Hindlimb muscle (tissue), 1 donor: Measurements from ENCODE around the gene ARL6IP4. TPM values are rescaled to one million over a fixed set of nuclear protein-coding genes. Genes with fewer than 3 reads are reported as not detected.

Experiments
- DNase-seq: peaks from one replicate; pipeline ENCODE4 v3.0.0-alpha.2; 2013
- polyA plus RNA-seq: library from polyadenylated mRNA; unstranded; fragments of 120-200 nt; gene quantifications from one replicate; pipeline ENCODE4 v1.2.1, GENCODE V29; 2013; ENCODE audit not compliant: insufficient read length

ARL6IP4 gene
- polyA plus RNA-seq, 1 donor = 160 TPM

DNA sequence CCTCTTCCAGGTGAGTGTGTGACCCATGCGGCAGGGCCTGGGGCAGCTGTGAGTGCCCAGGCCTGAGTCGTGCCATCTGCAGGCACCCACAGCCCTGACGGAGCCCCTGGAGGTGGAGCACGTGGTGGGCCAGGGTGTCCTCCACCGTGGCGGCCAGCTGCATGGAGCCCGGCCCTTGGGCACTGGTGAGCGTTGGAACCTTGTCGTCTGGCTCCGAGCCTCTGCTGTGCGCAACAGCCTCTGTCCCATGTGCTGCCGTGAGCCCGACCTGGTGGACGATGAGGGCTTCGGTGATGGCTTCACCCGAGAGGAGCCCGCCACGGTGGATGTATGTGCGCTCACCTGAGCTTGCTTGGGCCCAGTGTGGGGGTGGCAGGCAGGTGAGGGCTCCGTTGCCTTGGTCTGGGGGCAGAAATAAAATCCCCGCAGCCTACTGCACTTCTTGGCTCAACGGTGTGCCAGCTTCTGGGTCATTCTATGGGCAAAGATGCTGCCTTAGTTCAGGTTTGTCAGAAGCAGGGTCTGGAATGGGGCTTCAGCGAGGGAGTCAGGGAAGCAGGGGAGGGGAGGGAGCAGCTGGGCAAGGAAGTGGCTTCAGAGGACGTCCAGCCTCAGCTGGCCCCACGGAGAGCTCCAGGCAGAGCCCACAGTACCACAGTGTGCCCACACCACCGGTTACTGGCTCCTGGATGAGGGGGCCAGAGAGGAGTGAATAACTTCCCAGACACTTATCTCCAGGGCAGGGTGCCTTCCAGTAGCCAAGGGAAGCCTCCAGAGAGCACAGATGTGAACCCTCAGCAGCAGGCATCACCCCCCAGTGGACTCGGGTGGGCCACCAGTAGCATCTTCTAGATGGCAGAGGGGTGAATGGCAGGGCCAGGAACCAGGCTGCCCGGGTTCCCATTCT, 1.2 kb upstream of the ARL6IP4 start:
- DNase-seq = no peak

GRCh38 chr12:122979908-122980182, 636 bp upstream of the ARL6IP4 start:
- no peak for DNase-seq

GRCh38 chr12:122981036-122981471, 573 bp downstream of the ARL6IP4 start:
- DNase-seq = no peak

DNA sequence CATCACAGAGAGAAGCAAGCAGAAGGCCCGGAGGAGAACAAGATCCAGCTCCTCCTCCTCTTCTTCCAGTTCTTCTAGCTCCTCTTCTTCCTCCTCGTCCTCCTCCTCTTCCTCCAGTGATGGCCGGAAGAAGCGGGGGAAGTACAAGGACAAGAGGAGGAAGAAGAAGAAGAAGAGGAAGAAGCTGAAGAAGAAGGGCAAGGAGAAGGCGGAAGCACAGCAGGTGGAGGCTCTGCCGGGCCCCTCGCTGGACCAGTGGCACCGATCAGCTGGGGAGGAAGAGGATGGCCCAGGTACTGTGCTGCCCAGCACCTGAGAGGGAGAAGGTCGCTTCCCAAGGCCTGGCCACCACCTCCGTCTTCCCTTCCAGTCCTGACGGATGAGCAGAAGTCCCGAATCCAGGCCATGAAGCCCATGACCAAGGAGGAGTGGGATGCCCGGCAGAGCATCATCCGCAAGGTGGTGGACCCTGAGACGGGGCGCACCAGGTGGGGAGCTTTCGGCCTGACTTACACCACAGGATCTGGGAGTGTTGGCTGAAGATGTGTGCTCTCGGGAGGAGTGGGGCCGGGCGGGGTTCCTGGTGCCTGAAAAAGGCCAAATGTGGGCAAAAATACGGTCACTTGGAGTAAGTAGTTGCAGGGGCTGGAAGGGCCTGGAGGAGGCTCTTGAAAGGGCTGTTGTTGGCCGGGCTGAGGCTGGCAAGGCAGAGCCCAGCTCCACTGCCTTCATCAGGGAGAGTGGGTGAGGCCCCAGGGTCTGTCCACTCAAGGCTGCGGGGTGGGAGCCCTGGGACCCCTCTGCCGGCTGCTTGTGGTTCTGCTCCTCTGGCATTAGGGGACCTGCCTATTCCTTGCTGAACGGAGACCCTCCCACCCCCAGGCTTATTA, 1.4 kb downstream of the ARL6IP4 start:
- no peak for DNase-seq

GRCh38 chr12:122982477-122982815, 2.0 kb downstream of the ARL6IP4 start:
- DNase-seq = no peak

GRCh38 chr12:122982963-122983788, 2.7 kb downstream of the ARL6IP4 start:
- DNase-seq = no peak

DNA sequence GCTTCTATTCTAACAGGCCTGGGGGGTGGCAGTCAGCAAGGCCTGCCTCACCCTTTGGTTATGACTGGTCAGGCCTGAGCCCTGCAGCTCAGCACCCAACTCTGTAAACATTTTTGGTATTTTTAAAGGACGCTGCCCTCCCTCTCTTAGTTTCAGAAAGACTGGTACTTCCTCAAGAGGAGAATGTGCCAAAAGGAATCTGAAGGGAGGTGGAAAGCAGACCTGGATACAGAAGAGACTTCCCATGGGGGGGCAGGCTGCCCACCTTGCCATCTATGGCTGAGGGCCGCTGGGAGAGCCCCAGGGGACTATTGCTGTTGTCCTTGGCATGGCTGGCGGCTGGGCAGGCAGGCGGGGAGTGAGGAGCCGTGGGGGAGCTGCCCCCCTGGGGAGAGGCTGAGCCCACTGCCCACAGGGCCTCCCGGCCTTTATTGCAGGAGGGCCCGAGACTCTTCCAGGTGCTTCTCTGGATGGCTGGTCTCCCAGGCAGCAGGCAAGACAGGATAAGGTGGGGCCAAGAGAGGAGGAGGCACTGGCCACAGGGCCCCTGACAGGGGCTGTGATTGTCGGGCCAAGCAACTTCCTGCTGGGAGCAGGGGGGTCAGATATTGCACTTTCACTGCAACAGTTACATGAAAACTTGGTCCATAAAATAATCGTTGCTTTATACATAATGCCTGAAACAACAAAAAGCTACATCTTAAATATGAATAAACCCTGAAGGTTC, 3.5 kb downstream of the ARL6IP4 start:
- DNase-seq = no peak

DNA sequence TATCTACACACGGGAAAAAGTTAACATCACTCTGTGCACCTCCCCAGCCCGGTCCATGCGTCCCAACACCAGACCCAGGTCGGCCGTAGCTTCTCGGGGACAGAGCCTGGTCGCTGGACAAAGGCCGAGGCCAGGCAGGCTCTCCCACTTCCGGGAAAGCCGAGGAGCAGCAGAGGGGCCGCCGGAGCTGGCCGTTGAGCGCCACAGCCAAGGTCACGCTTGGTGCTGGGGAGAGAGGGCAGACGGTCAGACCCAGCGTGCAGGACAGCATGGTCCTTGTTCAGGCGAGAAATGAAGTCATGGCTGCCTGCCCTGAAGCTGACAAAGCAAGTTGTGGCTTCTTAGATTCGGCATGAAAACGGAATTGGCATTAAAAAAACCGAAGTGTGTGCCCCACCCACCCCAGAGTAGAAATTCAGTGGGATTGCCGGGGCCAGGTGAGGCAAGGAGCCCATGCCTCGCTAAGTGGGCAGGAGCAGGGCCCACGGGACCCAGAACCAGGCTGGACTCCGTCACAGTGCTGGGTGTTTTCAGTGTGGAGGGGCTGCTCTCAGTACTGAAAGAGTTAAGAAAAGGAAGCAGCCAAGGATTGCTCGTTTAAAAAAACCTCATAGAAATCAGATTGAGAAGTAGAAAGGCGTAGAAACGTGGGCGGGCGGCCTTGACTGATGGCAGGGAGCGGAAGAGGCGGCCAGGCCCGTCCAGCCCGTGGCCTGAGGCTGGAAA, 4.3 kb downstream of the ARL6IP4 start:
- no peak for DNase-seq

GRCh38 chr12:122985338-122986257, 5.1 kb downstream of the ARL6IP4 start:
- DNase-seq = no peak

DNA sequence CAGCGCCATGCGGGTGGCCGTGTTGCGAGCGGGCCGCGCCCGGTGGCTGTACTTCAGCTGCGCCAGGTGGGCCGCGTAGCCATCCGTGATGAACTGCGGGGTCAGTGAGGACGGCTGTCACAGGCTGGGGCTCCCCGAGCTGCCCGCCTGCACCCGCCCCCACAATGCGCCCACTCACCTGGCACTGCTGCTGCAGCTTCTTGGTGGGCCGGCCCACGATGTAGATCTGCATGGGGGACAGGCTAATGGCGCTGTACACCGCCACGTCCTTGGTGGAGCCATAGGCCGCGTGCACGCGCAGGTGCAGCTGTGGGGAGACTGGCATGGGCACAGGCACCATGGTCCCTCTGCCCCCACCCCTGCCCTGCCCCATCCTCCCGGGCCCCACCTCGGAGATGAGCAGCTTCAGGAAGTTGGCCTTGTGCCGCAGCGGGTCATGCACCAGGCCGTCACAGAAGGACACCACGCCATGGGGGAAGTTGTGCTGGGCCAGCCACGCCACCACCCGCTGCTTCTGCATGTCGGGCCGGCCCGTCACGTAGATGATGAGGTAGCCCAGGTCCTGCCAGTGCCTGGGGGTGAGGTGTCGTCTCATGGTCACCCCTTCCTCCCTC, 5.9 kb downstream of the ARL6IP4 start:
- no peak for DNase-seq

DNA sequence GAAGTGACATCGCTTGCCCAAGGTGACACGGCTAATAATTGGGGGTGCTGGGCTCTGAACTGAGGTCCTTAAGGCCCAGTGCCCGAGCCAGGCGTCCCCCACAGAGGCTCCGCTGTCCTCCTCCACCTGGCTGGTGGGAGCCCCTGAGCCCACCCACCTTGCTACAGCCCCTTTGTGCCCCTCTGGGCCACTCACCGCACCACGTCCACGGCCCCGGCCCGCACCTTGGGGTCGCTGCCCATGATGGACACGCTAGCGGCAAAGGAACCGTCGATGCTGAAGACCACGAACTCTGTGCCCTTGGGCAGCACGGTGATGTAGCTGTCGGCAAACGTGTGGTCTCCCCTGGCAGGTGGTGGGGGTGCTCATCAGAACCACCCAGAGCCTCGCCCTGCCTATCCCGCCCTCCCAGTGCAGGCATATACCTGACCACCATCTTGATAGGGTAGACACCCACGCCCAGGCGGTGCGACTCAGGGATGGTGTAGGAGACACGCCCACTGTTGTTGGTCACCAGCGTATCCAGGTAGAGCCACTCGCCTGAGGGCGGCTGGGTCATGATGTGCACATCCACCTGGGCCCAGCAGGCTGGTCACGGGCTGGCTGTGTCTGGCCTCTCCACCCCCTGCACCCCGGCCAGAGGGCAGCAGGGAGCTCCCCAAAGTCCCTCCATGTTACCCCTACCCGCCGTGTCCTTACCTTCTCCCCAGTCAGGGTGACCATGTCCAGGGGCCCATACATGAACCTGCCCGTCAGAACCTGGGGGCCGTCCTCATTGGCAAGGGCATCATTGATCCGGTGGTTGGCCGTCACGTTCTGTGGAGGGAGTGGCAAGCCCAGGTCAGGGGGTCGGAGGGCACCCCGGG, 6.8 kb downstream of the ARL6IP4 start:
- no peak for DNase-seq

DNA sequence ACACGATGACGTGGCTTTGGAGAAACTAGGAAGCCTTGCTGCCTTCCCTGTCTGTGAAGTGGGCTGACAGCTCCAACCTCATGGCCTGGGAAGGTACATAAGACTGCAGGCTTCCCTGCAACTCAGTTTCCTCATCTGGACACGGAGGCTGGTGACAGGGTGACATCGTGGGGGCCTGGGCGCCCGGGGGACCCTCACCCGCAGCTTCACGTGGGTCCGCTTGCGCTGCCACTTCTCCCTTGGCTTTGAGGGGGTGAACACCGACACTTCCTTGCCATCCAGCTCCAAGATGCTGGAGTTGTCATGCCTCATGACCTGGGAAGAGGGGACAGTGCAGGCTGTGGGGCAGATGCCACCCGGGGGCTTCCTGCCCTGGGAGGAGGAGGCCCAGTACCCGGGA, 7.6 kb downstream of the ARL6IP4 start:
- no peak for DNase-seq

DNA sequence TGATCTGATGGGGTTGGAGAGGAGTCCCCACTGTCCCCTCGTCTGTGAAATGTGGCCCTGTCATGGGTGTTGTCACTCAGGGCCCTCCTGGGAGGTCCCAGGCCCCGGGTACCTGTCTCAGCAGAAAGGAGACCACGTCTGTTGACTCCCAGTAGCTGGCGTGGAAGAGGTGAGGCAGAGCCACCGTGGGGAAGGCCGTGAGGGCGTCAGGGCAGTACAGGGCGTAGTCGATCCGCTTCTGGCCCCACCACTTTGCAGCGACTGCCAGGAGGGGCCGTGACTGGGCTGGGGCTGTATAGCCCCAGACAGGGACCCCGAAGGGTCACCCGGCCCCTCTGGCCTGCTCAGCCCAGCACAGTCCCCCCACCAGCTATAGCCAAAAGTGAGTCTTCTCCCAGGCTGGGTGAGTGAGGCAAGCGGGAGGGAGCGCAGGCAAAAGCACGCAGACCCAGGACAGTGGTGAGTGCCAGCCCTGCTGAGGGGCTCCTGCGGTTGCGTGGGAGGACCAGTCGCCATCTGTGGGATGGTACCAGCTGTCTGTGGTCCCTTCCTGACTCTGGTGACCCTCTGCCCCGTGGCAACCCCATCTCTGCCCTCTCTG, 8.2 kb downstream of the ARL6IP4 start:
- DNase-seq = no peak

GRCh38 chr12:122989225-122989839, 8.9 kb downstream of the ARL6IP4 start:
- no peak for DNase-seq

DNA sequence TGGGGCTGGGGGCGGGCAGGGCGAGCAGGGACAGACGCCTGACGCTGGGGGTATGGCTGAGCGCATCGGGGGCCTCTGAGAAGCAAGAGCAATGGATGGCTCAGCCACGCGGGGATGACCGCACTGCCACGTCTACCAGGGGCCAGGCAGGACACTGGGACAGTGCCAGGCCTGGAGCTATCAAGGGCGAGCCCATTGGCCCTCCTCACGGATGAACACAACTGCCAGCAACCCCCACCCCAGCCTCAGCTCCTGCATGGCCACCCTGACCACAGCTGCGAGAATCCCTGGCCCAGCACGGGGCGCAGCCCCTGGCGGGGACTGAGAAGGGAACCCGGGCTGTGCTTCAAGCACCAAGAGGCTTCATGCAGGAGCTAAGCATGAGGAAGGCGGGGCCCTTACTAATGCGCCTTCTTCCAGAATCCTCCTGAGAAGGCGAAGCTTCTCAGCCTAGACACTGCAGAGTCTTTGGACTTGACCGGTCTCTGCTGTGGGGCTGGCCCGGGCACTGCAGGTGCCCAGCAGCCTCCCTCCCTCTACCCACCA, 9.5 kb downstream of the ARL6IP4 start:
- no peak for DNase-seq

- DNase-seq = no peak
Measured at GRCh38 chr12:122990561-122990960, 10.1 kb downstream of the ARL6IP4 start.

DNA sequence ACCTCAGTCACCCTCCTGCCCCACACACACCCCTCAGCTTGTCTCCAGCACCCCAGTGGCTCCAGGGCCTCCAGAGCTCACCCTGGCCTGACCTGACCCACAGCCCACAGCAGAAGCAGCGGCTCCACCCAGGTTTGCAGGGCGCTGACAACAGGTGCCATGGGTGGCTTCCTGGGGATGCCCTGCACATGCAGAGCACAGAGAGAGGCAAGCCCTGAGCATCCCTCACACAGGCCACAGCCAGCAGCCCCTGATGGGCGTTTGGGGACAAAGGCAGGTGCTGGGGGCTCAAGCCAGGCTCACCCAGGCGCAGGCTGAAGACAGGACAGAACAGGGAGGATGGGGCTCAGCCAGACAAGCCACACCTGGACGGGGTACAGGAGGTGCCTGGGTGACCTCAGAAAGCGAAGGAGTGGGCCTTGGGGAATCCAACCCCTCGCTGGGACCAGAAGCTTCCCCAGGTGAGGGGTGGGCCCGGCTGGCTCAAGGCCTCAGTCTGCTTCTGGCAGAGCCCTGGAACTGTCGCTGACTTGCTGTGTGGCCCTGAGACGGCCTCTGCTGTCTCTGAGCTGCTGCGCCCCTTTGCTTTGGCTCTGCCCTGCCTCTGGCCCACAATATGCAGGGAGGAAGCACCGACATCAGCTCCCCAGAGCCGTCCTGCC, 10.6 kb downstream of the ARL6IP4 start:
- no peak for DNase-seq
